ENCODE data around the gene PSMB9. TPM values are rescaled to one million over a fixed set of nuclear protein-coding genes. Genes with fewer than 3 reads are reported as not detected.

The PSMB9 gene
- total and polyA plus RNA-seq, 9 of the 15 experiments (the other 6 are each of a cell fraction or from before 2014, with no cell fraction given) = 1.1 to 3.7 (median 2.4) TPM

DNA sequence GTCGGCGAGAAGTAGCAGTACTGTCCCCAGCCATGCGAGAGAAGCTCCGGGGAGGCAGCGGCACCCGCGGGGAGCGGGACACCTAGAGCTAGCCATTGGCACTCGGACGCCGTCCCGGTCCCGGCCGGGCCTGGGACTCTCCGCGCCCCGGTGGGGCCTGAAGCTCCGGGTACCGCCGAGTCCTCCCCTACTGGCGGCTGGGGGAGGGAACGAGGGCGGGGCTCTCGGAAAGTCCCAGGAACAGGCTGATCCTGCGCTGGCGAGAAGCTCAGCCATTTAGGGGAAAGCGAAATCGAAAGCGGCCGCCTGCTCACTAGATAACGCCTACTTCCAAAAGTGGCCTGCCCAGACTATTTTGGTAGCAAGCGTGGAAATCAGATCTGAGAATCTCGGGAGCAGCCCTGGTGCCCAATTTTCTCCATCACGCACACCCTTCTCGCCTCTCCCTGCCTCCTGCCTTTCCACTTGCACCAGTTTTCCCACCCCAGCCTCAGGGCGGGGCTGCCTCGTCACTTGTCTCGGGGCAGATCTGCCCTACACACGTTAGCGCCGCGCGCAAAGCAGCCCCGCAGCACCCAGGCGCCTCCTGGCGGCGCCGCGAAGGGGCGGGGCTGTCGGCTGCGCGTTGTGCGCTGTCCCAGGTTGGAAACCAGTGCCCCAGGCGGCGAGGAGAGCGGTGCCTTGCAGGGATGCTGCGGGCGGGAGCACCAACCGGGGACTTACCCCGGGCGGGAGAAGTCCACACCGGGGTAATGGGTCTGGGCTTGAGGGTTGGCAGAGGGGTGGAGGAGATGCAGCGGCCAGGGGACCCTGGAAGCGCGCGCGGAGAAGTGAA is at the start of gene PSMB9, which contains the start of gene TAP1 (continued):
- TF ChIP-seq KHSRP (IDR thresholded peaks at IDR 0.05) = peak; percentile 70
- no peak for TF ChIP-seq GABPA (tag; conservative IDR thresholded peaks at IDR 0.05; ENCODE audit: low read depth)
- TF ChIP-seq ESRRA (IDR thresholded peaks at IDR 0.05; ENCODE audit: borderline replicate concordance, low read depth) = peak; percentile 19; the same call in 1 of the 2 replicates
- TF ChIP-seq SRSF9 (IDR thresholded peaks at IDR 0.05; ENCODE audit: borderline replicate concordance, low read depth, low read length) = no peak
- no peak for TF ChIP-seq CBFA2T3 (IDR thresholded peaks at IDR 0.05)
- no peak for TF ChIP-seq ZNF239 (CRISPR knock-in tag; IDR thresholded peaks at IDR 0.05)
- no peak for TF ChIP-seq ZNF717 (CRISPR knock-in tag; IDR thresholded peaks at IDR 0.05)
- TF ChIP-seq FOS (IDR thresholded peaks at IDR 0.05; ENCODE audit: extremely low read depth, insufficient read length) = no peak
- TF ChIP-seq, protein P1, sequence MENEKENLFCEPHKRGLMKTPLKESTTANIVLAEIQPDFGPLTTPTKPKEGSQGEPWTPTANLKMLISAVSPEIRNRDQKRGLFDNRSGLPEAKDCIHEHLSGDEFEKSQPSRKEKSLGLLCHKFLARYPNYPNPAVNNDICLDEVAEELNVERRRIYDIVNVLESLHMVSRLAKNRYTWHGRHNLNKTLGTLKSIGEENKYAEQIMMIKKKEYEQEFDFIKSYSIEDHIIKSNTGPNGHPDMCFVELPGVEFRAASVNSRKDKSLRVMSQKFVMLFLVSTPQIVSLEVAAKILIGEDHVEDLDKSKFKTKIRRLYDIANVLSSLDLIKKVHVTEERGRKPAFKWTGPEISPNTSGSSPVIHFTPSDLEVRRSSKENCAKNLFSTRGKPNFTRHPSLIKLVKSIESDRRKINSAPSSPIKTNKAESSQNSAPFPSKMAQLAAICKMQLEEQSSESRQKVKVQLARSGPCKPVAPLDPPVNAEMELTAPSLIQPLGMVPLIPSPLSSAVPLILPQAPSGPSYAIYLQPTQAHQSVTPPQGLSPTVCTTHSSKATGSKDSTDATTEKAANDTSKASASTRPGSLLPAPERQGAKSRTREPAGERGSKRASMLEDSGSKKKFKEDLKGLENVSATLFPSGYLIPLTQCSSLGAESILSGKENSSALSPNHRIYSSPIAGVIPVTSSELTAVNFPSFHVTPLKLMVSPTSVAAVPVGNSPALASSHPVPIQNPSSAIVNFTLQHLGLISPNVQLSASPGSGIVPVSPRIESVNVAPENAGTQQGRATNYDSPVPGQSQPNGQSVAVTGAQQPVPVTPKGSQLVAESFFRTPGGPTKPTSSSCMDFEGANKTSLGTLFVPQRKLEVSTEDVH (IDR thresholded peaks at IDR 0.05; ENCODE audit: low read depth, partially characterized antibody) = peak; percentile 76
- no peak; the same call in 1 of the 2 replicates for TF ChIP-seq ERF (CRISPR knock-in tag; IDR thresholded peaks at IDR 0.05)
- TF ChIP-seq HDAC1 (IDR thresholded peaks at IDR 0.05) = peak in 1 of 2 experiments; percentile 90; a peak in 2 of 4 replicates
- no peak for TF ChIP-seq RFX1 (IDR thresholded peaks at IDR 0.05)
- TF ChIP-seq, protein P2, sequence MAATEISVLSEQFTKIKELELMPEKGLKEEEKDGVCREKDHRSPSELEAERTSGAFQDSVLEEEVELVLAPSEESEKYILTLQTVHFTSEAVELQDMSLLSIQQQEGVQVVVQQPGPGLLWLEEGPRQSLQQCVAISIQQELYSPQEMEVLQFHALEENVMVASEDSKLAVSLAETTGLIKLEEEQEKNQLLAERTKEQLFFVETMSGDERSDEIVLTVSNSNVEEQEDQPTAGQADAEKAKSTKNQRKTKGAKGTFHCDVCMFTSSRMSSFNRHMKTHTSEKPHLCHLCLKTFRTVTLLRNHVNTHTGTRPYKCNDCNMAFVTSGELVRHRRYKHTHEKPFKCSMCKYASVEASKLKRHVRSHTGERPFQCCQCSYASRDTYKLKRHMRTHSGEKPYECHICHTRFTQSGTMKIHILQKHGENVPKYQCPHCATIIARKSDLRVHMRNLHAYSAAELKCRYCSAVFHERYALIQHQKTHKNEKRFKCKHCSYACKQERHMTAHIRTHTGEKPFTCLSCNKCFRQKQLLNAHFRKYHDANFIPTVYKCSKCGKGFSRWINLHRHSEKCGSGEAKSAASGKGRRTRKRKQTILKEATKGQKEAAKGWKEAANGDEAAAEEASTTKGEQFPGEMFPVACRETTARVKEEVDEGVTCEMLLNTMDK (IDR thresholded peaks at IDR 0.05; ENCODE audit: borderline replicate concordance, insufficient read depth, low read depth, low read length, poor library complexity, severe bottlenecking) = peak; percentile 100
- TF ChIP-seq ZNF583 (CRISPR knock-in tag; IDR thresholded peaks at IDR 0.05) = no peak
- TF ChIP-seq MAZ (CRISPR knock-in tag; conservative IDR thresholded peaks at IDR 0.05 in 1 of 2, IDR thresholded peaks at IDR 0.05 in 1 of 2) = peak; percentile 99
- TF ChIP-seq HDGF (IDR thresholded peaks at IDR 0.05) = no peak
- TF ChIP-seq SPI1 (IDR thresholded peaks at IDR 0.05; ENCODE audit: borderline replicate concordance, low read depth, low read length) = no peak
- no peak for TF ChIP-seq XRCC4 (IDR thresholded peaks at IDR 0.05; ENCODE audit: extremely low read depth, insufficient read depth, insufficient read length)
- TF ChIP-seq, protein P3, sequence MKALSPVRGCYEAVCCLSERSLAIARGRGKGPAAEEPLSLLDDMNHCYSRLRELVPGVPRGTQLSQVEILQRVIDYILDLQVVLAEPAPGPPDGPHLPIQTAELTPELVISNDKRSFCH (CRISPR knock-in tag; IDR thresholded peaks at IDR 0.05) = no peak
- TF ChIP-seq, protein P3 (tag; IDR thresholded peaks at IDR 0.05) = 0 out of 2 replicates have a peak, but pooled peaks have one; percentile 12
- TF ChIP-seq ZBTB17 (CRISPR knock-in tag; IDR thresholded peaks at IDR 0.05) = no peak
- no peak for TF ChIP-seq ZNF707 (CRISPR knock-in tag; conservative IDR thresholded peaks at IDR 0.05)
- no peak for TF ChIP-seq ZNF347 (CRISPR knock-in tag; IDR thresholded peaks at IDR 0.05; ENCODE audit: low read depth)
- TF ChIP-seq ETS2 (tag; IDR thresholded peaks at IDR 0.05; ENCODE audit: borderline replicate concordance, poor library complexity, severe bottlenecking) = no peak
- peak; percentile 98 for TF ChIP-seq IRF2 (CRISPR knock-in tag; IDR thresholded peaks at IDR 0.05)

All from K562 (cell line).